MM.1S (cell line): ENCODE data around the gene BTBD9.

Experiments used
- DNase-seq: peaks from one replicate; pipeline ENCODE4 v3.0.0-alpha.2; 2015
- H2AFZ ChIP-seq: fragments of 300-600 bp; sonication (generic); 2 replicates; pipeline ENCODE4 v1.6.0; 2016; ENCODE audit warnings: antibody characterized with exemption, low read length
- H3F3A ChIP-seq: fragments of 300-600 bp; sonication (generic); 2 replicates; pipeline ENCODE4 v1.6.1; 2016; ENCODE audit warnings: mild to moderate bottlenecking, antibody characterized with exemption, low read length, moderate library complexity, mixed read lengths; ENCODE audit not compliant: insufficient read depth
- H3K27ac ChIP-seq: fragments of 300-600 bp; sonication (generic); 2 replicates; pipeline ENCODE4 v1.5.1; 2016; ENCODE audit warnings: mild to moderate bottlenecking, low read length
- H3K27me3 ChIP-seq: fragments of 300-600 bp; sonication (generic); replicated peaks from 2 replicates; pipeline ENCODE4 v1.6.0; 2016; ENCODE audit warnings: low read length; ENCODE audit not compliant: insufficient read depth
- H3K36me3 ChIP-seq: fragments of 300-600 bp; sonication (generic); replicated peaks from 2 replicates; pipeline ENCODE4 v1.6.1; 2016; ENCODE audit warnings: mild to moderate bottlenecking, low read length, mixed read lengths; ENCODE audit not compliant: insufficient read depth
- H3K4me1 ChIP-seq: fragments of 300-600 bp; sonication (generic); 2 replicates; pipeline ENCODE4 v1.6.1; 2016; ENCODE audit warnings: low read length, mixed read lengths
- H3K4me2 ChIP-seq: fragments of 300-600 bp; sonication (generic); 2 replicates; pipeline ENCODE4 v1.6.0; 2016; ENCODE audit warnings: low read depth, low read length
- H3K4me3 ChIP-seq: fragments of 300-600 bp; sonication (generic); 2 replicates; pipeline ENCODE4 v1.5.1; 2016; ENCODE audit warnings: low read length, mixed read lengths
- H3K79me2 ChIP-seq: fragments of 300-600 bp; sonication (generic); 2 replicates; pipeline ENCODE4 v1.6.1; 2016; ENCODE audit warnings: mixed run types, low read length, mixed read lengths
- H3K9ac ChIP-seq: fragments of 300-600 bp; sonication (generic); 2 replicates; pipeline ENCODE4 v1.6.1; 2016; ENCODE audit warnings: low read length, mixed read lengths
- H3K9me2 ChIP-seq: fragments of 300-600 bp; sonication (generic); replicated peaks from 2 replicates; pipeline ENCODE4 v1.6.1; 2016; ENCODE audit warnings: mild to moderate bottlenecking, low read length, mixed read lengths; ENCODE audit not compliant: insufficient read depth
- H3K9me3 ChIP-seq: fragments of 300-600 bp; sonication (generic); replicated peaks from 2 replicates; pipeline ENCODE4 v1.6.1; 2016; ENCODE audit warnings: mild to moderate bottlenecking, low read length, mixed read lengths; ENCODE audit not compliant: insufficient read depth
- H4K20me1 ChIP-seq: fragments of 300-600 bp; sonication (generic); 2 replicates; pipeline ENCODE4 v1.6.1; 2016; ENCODE audit warnings: mild to moderate bottlenecking, low read length, moderate library complexity, mixed read lengths; ENCODE audit not compliant: insufficient read depth
- CTCF ChIP-seq: fragments of 300-600 bp; sonication (generic); IDR thresholded peaks from 2 replicates; pipeline ENCODE4 v1.5.1; 2016; ENCODE audit warnings: antibody characterized with exemption, low read length, mixed read lengths
- EZH2 ChIP-seq: fragments of 300-600 bp; sonication (generic); optimal IDR thresholded peaks from 2 replicates; pipeline ENCODE3; 2017; ENCODE audit warnings: low read depth, mild to moderate bottlenecking, antibody characterized with exemption, low read length, mixed read lengths
- EZH2phosphoT487 ChIP-seq: fragments of 300-600 bp; sonication (generic); IDR thresholded peaks from 2 replicates; pipeline ENCODE4 v1.6.1; 2018; ENCODE audit warnings: antibody characterized with exemption, low read length

The BTBD9 gene

GRCh38 chr6:38467566-38467965, 172.2 kb downstream of the BTBD9 start:
- no peak overlapping the region for H2AFZ ChIP-seq
- no peaks in the 10 kb centered on the region for H3K27me3 ChIP-seq
- no peak for DNase-seq
- no peaks in the 10 kb centered on the region for H3K9me3 ChIP-seq
- no peaks in the 10 kb centered on the region for H4K20me1 ChIP-seq
- no peaks in the 10 kb centered on the region for H3K79me2 ChIP-seq
- H3K36me3 ChIP-seq, result no peaks in the 10 kb centered on the region
- H3K4me3 ChIP-seq, result no peak overlapping the region
- H3K9ac ChIP-seq, result no peak overlapping the region
- no peaks in the 10 kb centered on the region for H3K9me2 ChIP-seq
- no peaks in the 10 kb centered on the region for H3F3A ChIP-seq
- no peak for TF ChIP-seq EZH2
- no peak for TF ChIP-seq CTCF
- TF ChIP-seq EZH2phosphoT487, result no peak
- no peak overlapping the region for H3K27ac ChIP-seq
- no peak overlapping the region for H3K4me2 ChIP-seq
- H3K4me1 ChIP-seq, result no peaks in the 10 kb centered on the region

DNA sequence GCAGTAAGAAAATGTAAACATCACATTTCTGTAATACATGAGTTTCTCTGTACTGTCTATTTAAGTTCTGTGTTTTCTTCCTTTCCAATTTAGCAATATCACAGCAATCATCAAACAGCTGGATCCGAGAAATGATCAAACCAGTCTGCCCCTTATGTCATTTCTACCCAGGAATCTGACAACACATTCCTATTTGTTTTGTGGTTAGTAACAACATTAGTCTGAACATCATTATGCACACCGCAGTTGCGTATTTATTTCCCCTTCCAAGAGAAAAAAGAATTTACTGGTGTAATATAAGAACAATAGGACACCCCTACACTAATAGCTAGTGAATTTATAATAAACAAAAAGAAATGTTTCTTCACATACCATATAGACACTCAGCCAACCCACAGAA, 179.5 kb downstream of the BTBD9 start:
- no peak for DNase-seq
- Histone ChIP-seq H3K27ac (no peak overlapping the region), H3K9me3 (no peaks in the 10 kb centered on the region), H3F3A (no peaks in the 10 kb centered on the region), H3K36me3 (no peaks in the 10 kb centered on the region), H2AFZ (no peak overlapping the region), H4K20me1 (no peaks in the 10 kb centered on the region), H3K4me1 (no peaks in the 10 kb centered on the region), H3K4me2 (no peak overlapping the region), H3K4me3 (no peak overlapping the region), H3K9me2 (no peaks in the 10 kb centered on the region), H3K27me3 (no peaks in the 10 kb centered on the region), H3K79me2 (no peaks in the 10 kb centered on the region), H3K9ac (no peak overlapping the region)
- TF ChIP-seq CTCF (no peak), EZH2 (no peak), EZH2phosphoT487 (no peak)

DNA sequence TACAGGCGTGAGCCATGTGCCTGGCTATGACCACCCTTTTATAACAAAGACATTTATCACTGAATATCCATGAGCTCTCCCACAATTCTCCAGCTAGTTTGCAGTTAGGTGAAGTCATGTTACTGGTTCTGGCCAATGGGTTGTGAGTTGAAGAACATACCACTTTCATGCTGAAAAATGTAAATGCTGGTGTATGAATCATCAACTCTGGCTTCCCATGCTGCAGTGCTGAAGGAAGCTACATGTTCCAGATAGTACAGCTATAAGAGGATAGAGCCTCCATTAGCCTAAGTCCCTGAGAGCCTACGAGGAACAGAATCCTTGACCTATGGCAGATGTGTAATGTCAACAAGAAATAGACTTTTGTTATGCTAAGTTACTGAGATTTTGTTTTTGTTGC, 180.4 kb downstream of the BTBD9 start:
- Histone ChIP-seq H3K4me2 (no peak overlapping the region), H3K4me1 (no peaks in the 10 kb centered on the region), H3K4me3 (no peak overlapping the region), H2AFZ (no peak overlapping the region), H3K9me2 (no peaks in the 10 kb centered on the region), H3K27me3 (no peaks in the 10 kb centered on the region), H3K36me3 (no peaks in the 10 kb centered on the region), H3F3A (no peaks in the 10 kb centered on the region), H3K27ac (no peak overlapping the region), H3K9ac (no peak overlapping the region), H3K79me2 (no peaks in the 10 kb centered on the region), H3K9me3 (no peaks in the 10 kb centered on the region), H4K20me1 (no peaks in the 10 kb centered on the region)
- TF ChIP-seq EZH2, result no peak
- no peak for TF ChIP-seq EZH2phosphoT487
- TF ChIP-seq CTCF, result no peak
- DNase-seq, result no peak
